WTC11 (cell line): ENCODE measurements around the gene DGUOK. TPM values are rescaled to one million over a fixed set of nuclear protein-coding genes. Genes with fewer than 3 reads are reported as not detected.

ENCODE experiments used
- ATAC-seq: fragments of 200-7000 bp; cut with Tn5 transposase; 2 replicates; pipeline ENCODE4 v1.10.0; 2021; ENCODE audit warnings: mild to moderate bottlenecking, moderate library complexity
- CTCF ChIA-PET: fragments of 300-600 bp; sonication (Branson Sonifier 250); formaldehyde crosslinking; loops from one replicate; lab custom pipeline; 2021; ENCODE audit warnings: antibody characterized with exemption; lab: Charles Lee
- POLR2A ChIA-PET: fragments of 350-600 bp; sonication (Branson Sonifier 250); formaldehyde crosslinking; loops from one replicate; lab custom pipeline; 2021; ENCODE audit warnings: antibody characterized with exemption; lab: Charles Lee
- DNase-seq: peaks from one replicate; pipeline ENCODE4 v3.0.0; 2021; ENCODE audit warnings: low spot score
- H3K27ac Mint-ChIP-seq: 2 replicates; pipeline ENCODE4 v1.8.0; 2021; ENCODE audit warnings: mixed read lengths
- H3K27me3 Mint-ChIP-seq: 2 replicates; pipeline ENCODE4 v1.8.0; 2021; ENCODE audit warnings: low read depth, mild to moderate bottlenecking, moderate library complexity, mixed read lengths
- H3K36me3 Mint-ChIP-seq: 2 replicates; pipeline ENCODE4 v1.8.0; 2021; ENCODE audit warnings: mixed read lengths
- H3K4me1 Mint-ChIP-seq: 2 replicates; pipeline ENCODE4 v1.8.0; 2022; ENCODE audit warnings: mixed read lengths
- H3K4me3 Mint-ChIP-seq: 2 replicates; pipeline ENCODE4 v1.8.0; 2021; ENCODE audit warnings: mild to moderate bottlenecking, moderate library complexity, mixed read lengths
- H3K9me3 Mint-ChIP-seq: 2 replicates; pipeline ENCODE4 v1.8.0; 2021; ENCODE audit warnings: mixed read lengths
- FOXJ3 ChIP-seq: sonication (generic); formaldehyde crosslinking; IDR thresholded peaks from 2 replicates; pipeline ENCODE4 v1.9.0; 2021; ENCODE audit warnings: missing genetic modification reagents, mild to moderate bottlenecking, borderline replicate concordance
- FOXP1 ChIP-seq: sonication (generic); formaldehyde crosslinking; IDR thresholded peaks from 2 replicates; pipeline ENCODE4 v1.8.0; 2022; ENCODE audit warnings: missing genetic modification reagents, mild to moderate bottlenecking, moderate library complexity, borderline replicate concordance
- GABPB1 ChIP-seq: sonication (generic); formaldehyde crosslinking; IDR thresholded peaks from 2 replicates; pipeline ENCODE4 v1.8.1; 2023; ENCODE audit warnings: mild to moderate bottlenecking, missing genetic modification reagents
- HMGA2 ChIP-seq: fragments of 250-450 bp; sonication (Bioruptor Pico); IDR thresholded peaks from 2 replicates; pipeline ENCODE4 v1.4.0; 2021; ENCODE audit warnings: mild to moderate bottlenecking, moderate library complexity
- NR2C2 ChIP-seq: sonication (generic); formaldehyde crosslinking; IDR thresholded peaks from 2 replicates; pipeline ENCODE4 v1.8.0; 2022; ENCODE audit warnings: mild to moderate bottlenecking, missing genetic modification reagents
- NR3C1 ChIP-seq: sonication (generic); formaldehyde crosslinking; conservative IDR thresholded peaks from 2 replicates; pipeline ENCODE4 v1.8.1; 2023; ENCODE audit warnings: low read depth, mild to moderate bottlenecking, missing genetic modification reagents
- SMAD4 ChIP-seq: sonication (generic); formaldehyde crosslinking; IDR thresholded peaks from 2 replicates; pipeline ENCODE4 v1.8.0; 2022; ENCODE audit warnings: mild to moderate bottlenecking, missing genetic modification reagents
- TCF7 ChIP-seq: sonication (generic); formaldehyde crosslinking; IDR thresholded peaks from 2 replicates; pipeline ENCODE4 v1.8.0; 2022; ENCODE audit warnings: mild to moderate bottlenecking, low read depth, missing genetic modification reagents, moderate library complexity
- TP53 ChIP-seq: sonication (generic); formaldehyde crosslinking; IDR thresholded peaks from 2 replicates; pipeline ENCODE4 v1.8.1; 2023; ENCODE audit warnings: mild to moderate bottlenecking, missing genetic modification reagents
- ZNF121 ChIP-seq: sonication (generic); formaldehyde crosslinking; IDR thresholded peaks from 2 replicates; pipeline ENCODE4 v1.8.0; 2023; ENCODE audit warnings: missing genetic modification reagents
- ZNF232 ChIP-seq: sonication (generic); formaldehyde crosslinking; IDR thresholded peaks from 2 replicates; pipeline ENCODE4 v1.8.0; 2022; ENCODE audit warnings: mild to moderate bottlenecking, missing genetic modification reagents
- ZNF263 ChIP-seq: sonication (generic); formaldehyde crosslinking; IDR thresholded peaks from 2 replicates; pipeline ENCODE4 v1.8.1; 2022; ENCODE audit warnings: low read depth, mild to moderate bottlenecking, moderate library complexity, missing genetic modification reagents
- ZNF423 ChIP-seq: fragments of 250-450 bp; sonication (Bioruptor Pico); IDR thresholded peaks from 2 replicates; pipeline ENCODE4 v2.1.2; 2022; ENCODE audit warnings: mild to moderate bottlenecking, moderate library complexity
- total RNA-seq: library from RNA; stranded (reverse); gene quantifications from 3 replicates; pipeline ENCODE4 v1.2.3, GENCODE V29; 2021
- TF ChIP-seq, protein P1 (sequence below): fragments of 250-450 bp; sonication (Bioruptor Pico); IDR thresholded peaks from 2 replicates; pipeline ENCODE4 v1.8.0; 2021; ENCODE audit warnings: mild to moderate bottlenecking
- TF ChIP-seq, protein P2 (sequence below): sonication (generic); formaldehyde crosslinking; IDR thresholded peaks from 2 replicates; pipeline ENCODE4 v1.8.1; 2023; ENCODE audit warnings: mild to moderate bottlenecking, missing genetic modification reagents
- TF ChIP-seq, protein P3 (sequence below): sonication (generic); formaldehyde crosslinking; IDR thresholded peaks from 2 replicates; pipeline ENCODE4 v1.8.0; 2022; ENCODE audit warnings: mild to moderate bottlenecking, missing genetic modification reagents
- TF ChIP-seq, protein P4 (sequence below): fragments of 200-600 bp; IDR thresholded peaks from 2 replicates; pipeline ENCODE4 v1.8.0; 2022; ENCODE audit warnings: antibody characterized with exemption
- TF ChIP-seq, protein P5 (sequence below): sonication (generic); formaldehyde crosslinking; conservative IDR thresholded peaks from 2 replicates; pipeline ENCODE4 v1.8.1; 2023; ENCODE audit warnings: mild to moderate bottlenecking, low read depth, missing genetic modification reagents, moderate library complexity
- TF ChIP-seq, protein P6 (sequence below): sonication (generic); formaldehyde crosslinking; IDR thresholded peaks from 2 replicates; pipeline ENCODE4 v1.8.0; 2022; ENCODE audit warnings: mild to moderate bottlenecking, missing genetic modification reagents
- TF ChIP-seq, protein P7 (sequence below): sonication (generic); formaldehyde crosslinking; IDR thresholded peaks from 2 replicates; pipeline ENCODE4 v1.8.1; 2022; ENCODE audit warnings: low read depth, missing genetic modification reagents, borderline replicate concordance

The DGUOK gene
- total RNA-seq, 1 experiment from 2014 or later: 105 TPM

DNA sequence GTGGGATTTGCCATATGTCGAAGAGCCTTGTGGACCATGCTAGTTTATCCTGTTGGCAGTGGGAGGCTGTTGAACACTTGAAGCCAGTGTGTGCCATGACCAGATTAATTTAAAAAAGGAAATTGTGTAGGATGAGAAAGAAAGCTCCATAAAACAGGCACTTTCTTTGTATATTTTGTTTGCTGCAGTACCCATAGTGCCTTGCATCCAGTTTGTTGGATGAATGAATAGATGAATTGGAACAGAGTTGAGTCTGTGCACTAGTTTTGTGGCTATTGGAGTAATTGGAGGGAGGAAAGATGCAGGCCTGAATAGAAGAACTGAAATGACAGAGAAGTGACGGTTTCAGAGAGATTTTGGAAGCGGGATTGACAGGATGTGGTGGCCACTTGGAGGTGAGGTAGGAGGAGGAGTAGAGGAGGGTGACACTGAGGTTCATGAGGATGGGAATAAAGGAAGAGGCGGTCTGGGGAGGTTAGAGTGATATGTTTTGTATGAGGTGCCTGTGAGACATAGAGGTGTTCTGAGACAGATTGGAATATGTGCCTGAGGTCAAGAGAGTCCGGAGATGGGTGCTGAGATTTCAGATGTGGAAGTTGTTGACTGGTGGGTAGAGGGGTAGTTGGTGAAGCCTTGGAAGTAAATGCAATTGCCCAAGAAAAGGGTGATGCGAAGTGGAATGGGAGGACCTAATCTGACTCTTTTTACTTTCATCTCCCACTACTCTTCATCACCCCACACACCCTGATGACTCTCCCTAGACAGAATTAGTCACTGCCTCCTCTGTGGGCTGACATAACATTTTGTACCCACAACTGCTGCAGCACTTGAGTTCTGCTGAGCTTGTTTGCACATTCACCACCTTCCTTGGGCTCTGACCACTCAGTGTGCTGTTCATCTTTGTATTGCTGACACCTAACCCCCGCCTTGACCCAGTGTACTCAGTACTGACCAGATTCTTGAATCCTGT is 5.1 kb downstream of the DGUOK start (continued):
- TF ChIP-seq, protein P1, sequence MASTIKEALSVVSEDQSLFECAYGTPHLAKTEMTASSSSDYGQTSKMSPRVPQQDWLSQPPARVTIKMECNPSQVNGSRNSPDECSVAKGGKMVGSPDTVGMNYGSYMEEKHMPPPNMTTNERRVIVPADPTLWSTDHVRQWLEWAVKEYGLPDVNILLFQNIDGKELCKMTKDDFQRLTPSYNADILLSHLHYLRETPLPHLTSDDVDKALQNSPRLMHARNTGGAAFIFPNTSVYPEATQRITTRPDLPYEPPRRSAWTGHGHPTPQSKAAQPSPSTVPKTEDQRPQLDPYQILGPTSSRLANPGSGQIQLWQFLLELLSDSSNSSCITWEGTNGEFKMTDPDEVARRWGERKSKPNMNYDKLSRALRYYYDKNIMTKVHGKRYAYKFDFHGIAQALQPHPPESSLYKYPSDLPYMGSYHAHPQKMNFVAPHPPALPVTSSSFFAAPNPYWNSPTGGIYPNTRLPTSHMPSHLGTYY (CRISPR knock-in tag): no peak
- no peak for TF ChIP-seq SMAD4
- TF ChIP-seq, protein P2, sequence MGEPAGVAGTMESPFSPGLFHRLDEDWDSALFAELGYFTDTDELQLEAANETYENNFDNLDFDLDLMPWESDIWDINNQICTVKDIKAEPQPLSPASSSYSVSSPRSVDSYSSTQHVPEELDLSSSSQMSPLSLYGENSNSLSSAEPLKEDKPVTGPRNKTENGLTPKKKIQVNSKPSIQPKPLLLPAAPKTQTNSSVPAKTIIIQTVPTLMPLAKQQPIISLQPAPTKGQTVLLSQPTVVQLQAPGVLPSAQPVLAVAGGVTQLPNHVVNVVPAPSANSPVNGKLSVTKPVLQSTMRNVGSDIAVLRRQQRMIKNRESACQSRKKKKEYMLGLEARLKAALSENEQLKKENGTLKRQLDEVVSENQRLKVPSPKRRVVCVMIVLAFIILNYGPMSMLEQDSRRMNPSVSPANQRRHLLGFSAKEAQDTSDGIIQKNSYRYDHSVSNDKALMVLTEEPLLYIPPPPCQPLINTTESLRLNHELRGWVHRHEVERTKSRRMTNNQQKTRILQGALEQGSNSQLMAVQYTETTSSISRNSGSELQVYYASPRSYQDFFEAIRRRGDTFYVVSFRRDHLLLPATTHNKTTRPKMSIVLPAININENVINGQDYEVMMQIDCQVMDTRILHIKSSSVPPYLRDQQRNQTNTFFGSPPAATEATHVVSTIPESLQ: no peak

DNA sequence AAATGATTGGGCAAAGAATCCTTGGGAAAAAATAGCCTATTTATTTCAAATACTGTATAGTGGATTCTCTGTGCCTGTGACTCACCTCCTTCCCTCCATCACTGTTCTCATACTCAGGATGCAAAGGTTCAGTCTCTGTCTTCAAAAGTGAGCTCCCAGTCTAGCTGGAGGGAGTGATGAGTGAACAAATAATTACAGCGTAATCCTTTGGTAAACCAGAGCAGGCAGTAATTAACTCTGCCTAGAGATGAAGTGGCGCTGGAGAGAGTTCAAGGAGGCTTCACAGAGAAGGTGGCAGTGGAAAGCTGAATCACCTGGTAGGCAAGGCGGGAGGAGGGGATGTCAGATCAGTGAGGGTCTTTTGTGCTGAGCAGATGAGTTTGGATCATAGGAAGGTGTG is 6.5 kb downstream of the DGUOK start:
- ChIA-PET CTCF (interaction anchor here (1.3 kb wide), 1 partner anchor 25 kb away, joined by 5 read pairs; no protein-coding TSS in a partner anchor), POLR2A (no interaction called here)
- Mint-ChIP-seq H3K27me3 (no peaks in the 10 kb centered on the region), H3K9me3 (no peaks in the 10 kb centered on the region), H3K4me1 (peaks cover 14% of the 10 kb centered on the region), H3K4me3 (no peak overlapping the region), H3K36me3 (peaks cover 4% of the 10 kb centered on the region; the same call in 1 of the 2 replicates), H3K27ac (peak overlapping the region; percentile 80; the same call in 1 of the 2 replicates)
- DNase-seq: no peak
- ATAC-seq: no peak
- TF ChIP-seq ZNF423 (no peak), ZNF121 (CRISPR knock-in tag) (no peak), NR2C2 (CRISPR knock-in tag) (no peak), ZNF263 (CRISPR knock-in tag) (no peak), TCF7 (no peak), GABPB1 (no peak), FOXJ3 (CRISPR knock-in tag) (no peak), ZNF232 (no peak), HMGA2 (no peak), TP53 (CRISPR knock-in tag) (no peak), FOXP1 (CRISPR knock-in tag) (no peak), NR3C1 (CRISPR knock-in tag) (no peak)
- TF ChIP-seq, protein P3, sequence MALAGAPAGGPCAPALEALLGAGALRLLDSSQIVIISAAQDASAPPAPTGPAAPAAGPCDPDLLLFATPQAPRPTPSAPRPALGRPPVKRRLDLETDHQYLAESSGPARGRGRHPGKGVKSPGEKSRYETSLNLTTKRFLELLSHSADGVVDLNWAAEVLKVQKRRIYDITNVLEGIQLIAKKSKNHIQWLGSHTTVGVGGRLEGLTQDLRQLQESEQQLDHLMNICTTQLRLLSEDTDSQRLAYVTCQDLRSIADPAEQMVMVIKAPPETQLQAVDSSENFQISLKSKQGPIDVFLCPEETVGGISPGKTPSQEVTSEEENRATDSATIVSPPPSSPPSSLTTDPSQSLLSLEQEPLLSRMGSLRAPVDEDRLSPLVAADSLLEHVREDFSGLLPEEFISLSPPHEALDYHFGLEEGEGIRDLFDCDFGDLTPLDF (CRISPR knock-in tag): no peak
- TF ChIP-seq, protein P4, sequence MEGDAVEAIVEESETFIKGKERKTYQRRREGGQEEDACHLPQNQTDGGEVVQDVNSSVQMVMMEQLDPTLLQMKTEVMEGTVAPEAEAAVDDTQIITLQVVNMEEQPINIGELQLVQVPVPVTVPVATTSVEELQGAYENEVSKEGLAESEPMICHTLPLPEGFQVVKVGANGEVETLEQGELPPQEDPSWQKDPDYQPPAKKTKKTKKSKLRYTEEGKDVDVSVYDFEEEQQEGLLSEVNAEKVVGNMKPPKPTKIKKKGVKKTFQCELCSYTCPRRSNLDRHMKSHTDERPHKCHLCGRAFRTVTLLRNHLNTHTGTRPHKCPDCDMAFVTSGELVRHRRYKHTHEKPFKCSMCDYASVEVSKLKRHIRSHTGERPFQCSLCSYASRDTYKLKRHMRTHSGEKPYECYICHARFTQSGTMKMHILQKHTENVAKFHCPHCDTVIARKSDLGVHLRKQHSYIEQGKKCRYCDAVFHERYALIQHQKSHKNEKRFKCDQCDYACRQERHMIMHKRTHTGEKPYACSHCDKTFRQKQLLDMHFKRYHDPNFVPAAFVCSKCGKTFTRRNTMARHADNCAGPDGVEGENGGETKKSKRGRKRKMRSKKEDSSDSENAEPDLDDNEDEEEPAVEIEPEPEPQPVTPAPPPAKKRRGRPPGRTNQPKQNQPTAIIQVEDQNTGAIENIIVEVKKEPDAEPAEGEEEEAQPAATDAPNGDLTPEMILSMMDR: no peak
- TF ChIP-seq, protein P5, sequence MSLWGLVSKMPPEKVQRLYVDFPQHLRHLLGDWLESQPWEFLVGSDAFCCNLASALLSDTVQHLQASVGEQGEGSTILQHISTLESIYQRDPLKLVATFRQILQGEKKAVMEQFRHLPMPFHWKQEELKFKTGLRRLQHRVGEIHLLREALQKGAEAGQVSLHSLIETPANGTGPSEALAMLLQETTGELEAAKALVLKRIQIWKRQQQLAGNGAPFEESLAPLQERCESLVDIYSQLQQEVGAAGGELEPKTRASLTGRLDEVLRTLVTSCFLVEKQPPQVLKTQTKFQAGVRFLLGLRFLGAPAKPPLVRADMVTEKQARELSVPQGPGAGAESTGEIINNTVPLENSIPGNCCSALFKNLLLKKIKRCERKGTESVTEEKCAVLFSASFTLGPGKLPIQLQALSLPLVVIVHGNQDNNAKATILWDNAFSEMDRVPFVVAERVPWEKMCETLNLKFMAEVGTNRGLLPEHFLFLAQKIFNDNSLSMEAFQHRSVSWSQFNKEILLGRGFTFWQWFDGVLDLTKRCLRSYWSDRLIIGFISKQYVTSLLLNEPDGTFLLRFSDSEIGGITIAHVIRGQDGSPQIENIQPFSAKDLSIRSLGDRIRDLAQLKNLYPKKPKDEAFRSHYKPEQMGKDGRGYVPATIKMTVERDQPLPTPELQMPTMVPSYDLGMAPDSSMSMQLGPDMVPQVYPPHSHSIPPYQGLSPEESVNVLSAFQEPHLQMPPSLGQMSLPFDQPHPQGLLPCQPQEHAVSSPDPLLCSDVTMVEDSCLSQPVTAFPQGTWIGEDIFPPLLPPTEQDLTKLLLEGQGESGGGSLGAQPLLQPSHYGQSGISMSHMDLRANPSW (CRISPR knock-in tag): no peak
- TF ChIP-seq, protein P6, sequence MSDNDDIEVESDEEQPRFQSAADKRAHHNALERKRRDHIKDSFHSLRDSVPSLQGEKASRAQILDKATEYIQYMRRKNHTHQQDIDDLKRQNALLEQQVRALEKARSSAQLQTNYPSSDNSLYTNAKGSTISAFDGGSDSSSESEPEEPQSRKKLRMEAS (CRISPR knock-in tag): no peak
- TF ChIP-seq, protein P2: no peak
- TF ChIP-seq, protein P7, sequence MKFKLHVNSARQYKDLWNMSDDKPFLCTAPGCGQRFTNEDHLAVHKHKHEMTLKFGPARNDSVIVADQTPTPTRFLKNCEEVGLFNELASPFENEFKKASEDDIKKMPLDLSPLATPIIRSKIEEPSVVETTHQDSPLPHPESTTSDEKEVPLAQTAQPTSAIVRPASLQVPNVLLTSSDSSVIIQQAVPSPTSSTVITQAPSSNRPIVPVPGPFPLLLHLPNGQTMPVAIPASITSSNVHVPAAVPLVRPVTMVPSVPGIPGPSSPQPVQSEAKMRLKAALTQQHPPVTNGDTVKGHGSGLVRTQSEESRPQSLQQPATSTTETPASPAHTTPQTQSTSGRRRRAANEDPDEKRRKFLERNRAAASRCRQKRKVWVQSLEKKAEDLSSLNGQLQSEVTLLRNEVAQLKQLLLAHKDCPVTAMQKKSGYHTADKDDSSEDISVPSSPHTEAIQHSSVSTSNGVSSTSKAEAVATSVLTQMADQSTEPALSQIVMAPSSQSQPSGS (CRISPR knock-in tag): no peak
